Pancreas (tissue), 10 donors: ENCODE data around the gene IPCEF1. TPM values are rescaled to one million over a fixed set of nuclear protein-coding genes. Genes with fewer than 3 reads are reported as not detected.

ENCODE experiments used
- ATAC-seq, 4 donors: fragments of 200-7000 bp; cut with Tn5 transposase; one replicate each; pipeline versions ENCODE4 v1.8.0 to v1.9.1; 2020; ENCODE audit warnings: mild to moderate bottlenecking in 4 of 4, moderate library complexity in 4 of 4
- DNase-seq, 6 donors: peaks; one replicate each; pipeline ENCODE4 v3.0.0-alpha.2; 2020
- FAIRE-seq: peaks from 2 replicates; lab custom pipeline; 2012; peaks lifted over from hg19 to GRCh38; lab: Jason Lieb, UNC
- H3K27ac ChIP-seq, 4 donors: fragments of 200-600 bp; sonication (generic); 1 replicate in 3 of 4; 2 replicates in 1 of 4; pipeline versions ENCODE4 v1.5.0 to v1.8.0; 2020
- H3K27me3 ChIP-seq, 4 donors: fragments of 200-600 bp; one replicate each; pipeline ENCODE4 v1.8.0; 2021
- H3K36me3 ChIP-seq, 3 donors: fragments of 200-600 bp; sonication (generic) in 1 of 3; one replicate each; pipeline versions ENCODE4 v1.5.0 to v1.8.0; 2020 to 2021
- H3K4me1 ChIP-seq, 3 donors: fragments of 200-600 bp; one replicate each; pipeline ENCODE4 v1.8.0; 2021
- H3K4me3 ChIP-seq, 4 donors: fragments of 200-600 bp; sonication (generic) in 2 of 4; one replicate each; pipeline versions ENCODE4 v1.5.0 to v1.8.0; 2020 to 2021
- H3K9me3 ChIP-seq, 4 donors: fragments of 200-600 bp; one replicate each; pipeline ENCODE4 v1.8.0; 2021
- CTCF ChIP-seq, 4 donors: fragments of 200-600 bp; sonication (generic) in 3 of 4; IDR thresholded peaks; one replicate each; pipeline versions ENCODE4 v1.5.0 to v1.8.0; 2021; ENCODE audit warnings: antibody characterized with exemption in 4 of 4
- WGBS, 2 donors: extraction: QIAGEN DNeasy Blood & Tissue Kit; methylation state at CpG; one replicate each; pipeline ENCODE4 v1.1.7; 2013; 5-methylcytosine and 5-hydroxymethylcytosine counted together
- intact Hi-C, 3 donors: fragments of 100-400 bp; cut with DNase I; formaldehyde crosslinking; loops; one replicate each; pipeline versions ENCODE4 v1.11.1 to v1.14.2; 2022
- polyA plus RNA-seq, 2 donors: library from polyadenylated mRNA; stranded (reverse); fragments of 200-250 nt; gene quantifications; one replicate each; pipeline ENCODE4 v1.2.3, GENCODE V29; 2013
- total RNA-seq, 6 donors: library from RNA; stranded (reverse); fragmentation: NEBNext Ultra II Directional in 4 of 6; extraction: Animal tissue kit (Norgen Biotek cat#: 25700) in 4 of 6; gene quantifications; one replicate each; pipeline versions ENCODE4 v1.2.1 to v1.2.4, GENCODE V29; 2021 to 2023
- donor health status: healthy with polysubstance abuse.
- donor health status: DM: no; HTN: no; CAD: no; lungs with moderate emphysema.
- donor health status: DM: no; HTN: no; CAD: no.
- donor health status: control.
- donor health status: control.
- donor health status: Bipolar disorder and iron deficiency.
- donor health status: DM: yes; HTN: yes; CAD: no.
- donor health status: DM: no; HTN: no; CAD: no.
- donor health status: DM: no; HTN: no; CAD: no.
- donor health status: DM: yes; HTN: yes; CAD: no.

Gene IPCEF1
- total and polyA plus RNA-seq, 8 donors: 0.53 to 4.4 (median 1.8) TPM

- Histone ChIP-seq H3K4me1 (peaks cover 0 to 7% (median 0%) of the 10 kb centered on the region in 3 donors), H3K9me3 (no peaks in the 10 kb centered on the region), H3K27me3 (no peaks in the 10 kb centered on the region), H3K27ac (no peak overlapping the region), H3K36me3 (no peaks in the 10 kb centered on the region), H3K4me3 (no peak overlapping the region)
- ATAC-seq (no peak), FAIRE-seq (no peak), DNase-seq (no peak)
- no peak for TF ChIP-seq CTCF (IDR thresholded peaks at IDR 0.05)
- intact Hi-C loops: no loop called here
- 94 to 95% methylated on average over 4 of the region's 4 CpGs for WGBS, 2 donors
Measured at GRCh38 chr6:154297210-154297609, 59.4 kb downstream of the IPCEF1 start.

- Histone ChIP-seq H3K4me1 (peaks cover 0 to 7% (median 0%) of the 10 kb centered on the region in 3 donors), H3K27me3 (no peaks in the 10 kb centered on the region), H3K36me3 (no peaks in the 10 kb centered on the region), H3K9me3 (no peaks in the 10 kb centered on the region), H3K27ac (no peak overlapping the region), H3K4me3 (no peak overlapping the region)
- intact Hi-C loops: no loop called here
- FAIRE-seq: no peak
- ATAC-seq: no peak
- DNase-seq: no peak
- WGBS, 2 donors: 67 to 75% methylated on average over 4 of the region's 4 CpGs
- TF ChIP-seq CTCF (IDR thresholded peaks at IDR 0.05): no peak
Measured at GRCh38 chr6:154295733-154296132, 60.9 kb downstream of the IPCEF1 start.

GRCh38 chr6:154292855-154293519 lies 63.6 kb downstream of the IPCEF1 start:
- WGBS, 2 donors: 53 to 54% methylated on average over 4 of the region's 4 CpGs
- Histone ChIP-seq H3K9me3 (no peaks in the 10 kb centered on the region), H3K4me3 (no peak overlapping the region), H3K4me1 (peaks cover 0 to 3% (median 0%) of the 10 kb centered on the region in 3 donors), H3K27me3 (no peaks in the 10 kb centered on the region), H3K27ac (no peak overlapping the region), H3K36me3 (no peaks in the 10 kb centered on the region)
- ATAC-seq (peak in 3 of 4 donors; percentile 31 to 44 (median 34)), DNase-seq (no peak), FAIRE-seq (no peak)
- TF ChIP-seq CTCF (IDR thresholded peaks at IDR 0.05): no peak
- intact Hi-C loops: no loop called here

- no peak overlapping the region for H3K27ac ChIP-seq
Measured at GRCh38 chr6:154292066-154292465, 64.5 kb downstream of the IPCEF1 start.

More at GRCh38 chr6:154292066-154292465, 64.5 kb downstream of the IPCEF1 start:
- WGBS, 2 donors: 67 to 76% methylated on average over 3 of the region's 3 CpGs
- no peak overlapping the region for H3K4me3 ChIP-seq
- no peak for TF ChIP-seq CTCF (IDR thresholded peaks at IDR 0.05)
- no peaks in the 10 kb centered on the region for H3K36me3 ChIP-seq
- H3K4me1 ChIP-seq: no peaks in the 10 kb centered on the region
- no peak for DNase-seq
- no peak for ATAC-seq
- H3K27me3 ChIP-seq: no peaks in the 10 kb centered on the region
- H3K9me3 ChIP-seq: no peaks in the 10 kb centered on the region
- intact Hi-C loops: no loop called here
- no peak for FAIRE-seq
